ENCODE data around the gene GTF3C4.

DNA sequence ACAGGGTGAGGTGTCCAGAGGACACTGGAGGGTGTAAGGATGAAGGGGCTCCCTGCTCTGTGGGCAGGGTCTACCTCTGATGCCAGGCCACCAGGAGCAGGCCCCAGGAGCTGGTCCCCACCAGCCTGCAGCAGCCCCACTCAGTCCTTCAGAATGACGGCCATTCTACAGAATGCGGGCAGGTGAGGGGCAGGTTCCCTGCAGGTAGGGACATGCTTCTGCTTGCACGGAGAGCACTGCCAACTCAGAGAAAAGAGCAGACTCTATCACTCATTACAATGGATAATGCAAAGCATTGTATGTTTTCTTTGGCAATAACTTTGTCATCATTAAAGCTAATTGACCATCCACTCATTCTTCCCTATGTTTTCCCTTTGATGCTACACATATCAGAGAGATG, 39.5 kb upstream of the GTF3C4 start:
- TF ChIP-seq, protein P1, sequence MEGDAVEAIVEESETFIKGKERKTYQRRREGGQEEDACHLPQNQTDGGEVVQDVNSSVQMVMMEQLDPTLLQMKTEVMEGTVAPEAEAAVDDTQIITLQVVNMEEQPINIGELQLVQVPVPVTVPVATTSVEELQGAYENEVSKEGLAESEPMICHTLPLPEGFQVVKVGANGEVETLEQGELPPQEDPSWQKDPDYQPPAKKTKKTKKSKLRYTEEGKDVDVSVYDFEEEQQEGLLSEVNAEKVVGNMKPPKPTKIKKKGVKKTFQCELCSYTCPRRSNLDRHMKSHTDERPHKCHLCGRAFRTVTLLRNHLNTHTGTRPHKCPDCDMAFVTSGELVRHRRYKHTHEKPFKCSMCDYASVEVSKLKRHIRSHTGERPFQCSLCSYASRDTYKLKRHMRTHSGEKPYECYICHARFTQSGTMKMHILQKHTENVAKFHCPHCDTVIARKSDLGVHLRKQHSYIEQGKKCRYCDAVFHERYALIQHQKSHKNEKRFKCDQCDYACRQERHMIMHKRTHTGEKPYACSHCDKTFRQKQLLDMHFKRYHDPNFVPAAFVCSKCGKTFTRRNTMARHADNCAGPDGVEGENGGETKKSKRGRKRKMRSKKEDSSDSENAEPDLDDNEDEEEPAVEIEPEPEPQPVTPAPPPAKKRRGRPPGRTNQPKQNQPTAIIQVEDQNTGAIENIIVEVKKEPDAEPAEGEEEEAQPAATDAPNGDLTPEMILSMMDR (IDR thresholded peaks at IDR 0.05; ENCODE audit: insufficient read depth, low read depth, low read length), result no peak
- no peak for TF ChIP-seq EZH2 (IDR thresholded peaks at IDR 0.05; ENCODE audit: insufficient read depth, low read length)

Measured in astrocyte (in vitro differentiated cells and primary cell).